HG03039 (cell line): Measurements from ENCODE around the gene AK2.
"Not testable (repeated sequence)": the region's sequence is repeated elsewhere in the genome, so short reads cannot be mapped to it uniquely, and the experiment has no call there.

Experiments used
- ATAC-seq: cut with Tn5 transposase; IDR thresholded peaks from one replicate; pipeline ENCODE4 v1.9.1; 2021; ENCODE audit warnings: mild to moderate bottlenecking, moderate library complexity; ENCODE audit not compliant: unreplicated experiment

The AK2 gene

GRCh38 chr1:33055210-33056008 lies 18.7 kb upstream of the AK2 start:
- ATAC-seq = no peak

- ATAC-seq = no peak
Observed at GRCh38 chr1:33050221-33051076, 13.8 kb upstream of the AK2 start.

- ATAC-seq = no peak
Observed at GRCh38 chr1:33049371-33049770, 12.7 kb upstream of the AK2 start.

GRCh38 chr1:33048426-33048825 lies 11.7 kb upstream of the AK2 start:
- ATAC-seq = no peak

GRCh38 chr1:33047839-33048305 lies 11.2 kb upstream of the AK2 start:
- no peak for ATAC-seq

- ATAC-seq = no peak
Observed at GRCh38 chr1:33047290-33047689, 10.6 kb upstream of the AK2 start.

GRCh38 chr1:33046234-33046633 lies 9.6 kb upstream of the AK2 start:
- ATAC-seq = not testable (repeated sequence)

GRCh38 chr1:33045814-33046213 lies 9.1 kb upstream of the AK2 start:
- no peak for ATAC-seq

- ATAC-seq = no peak
Observed at GRCh38 chr1:33045246-33045645, 8.6 kb upstream of the AK2 start.

- no peak for ATAC-seq
Observed at GRCh38 chr1:33043267-33044092, 6.8 kb upstream of the AK2 start.

- ATAC-seq = no peak
Observed at GRCh38 chr1:33042831-33043230, 6.1 kb upstream of the AK2 start.

GRCh38 chr1:33041026-33041425 lies 4.3 kb upstream of the AK2 start:
- ATAC-seq = no peak

- no peak for ATAC-seq
Observed at GRCh38 chr1:33039840-33040239, 3.2 kb upstream of the AK2 start.

- no peak for ATAC-seq
Observed at GRCh38 chr1:33036051-33036525, 595 bp downstream of the AK2 start.

- ATAC-seq = no peak
Observed at GRCh38 chr1:33032126-33032869, 4.4 kb downstream of the AK2 start.

GRCh38 chr1:33031506-33031905 lies 5.2 kb downstream of the AK2 start:
- no peak for ATAC-seq

- no peak for ATAC-seq
Observed at GRCh38 chr1:33030575-33030974, 6.1 kb downstream of the AK2 start.

- no peak for ATAC-seq
Observed at GRCh38 chr1:33029921-33030320, 6.8 kb downstream of the AK2 start.

- ATAC-seq = no peak
Observed at GRCh38 chr1:33029209-33029608, 7.5 kb downstream of the AK2 start.

- ATAC-seq = no peak
Observed at GRCh38 chr1:33025761-33026160, 10.9 kb downstream of the AK2 start.
